Sciatic nerve (tissue), 2 donors: Measurements from ENCODE around the gene KRTAP4-16. TPM values are rescaled to one million over a fixed set of nuclear protein-coding genes. Genes with fewer than 3 reads are reported as not detected.
"Not testable (repeated sequence)": the region's sequence is repeated elsewhere in the genome, so short reads cannot be mapped to it uniquely, and the experiment has no call there.

ENCODE experiments used
- ATAC-seq: fragments of 200-7000 bp; cut with Tn5 transposase; one replicate; pipeline ENCODE4 v1.9.1; 2020; ENCODE audit warnings: mild to moderate bottlenecking, moderate library complexity
- DNase-seq: peaks from one replicate; pipeline ENCODE4 v3.0.0-alpha.2; 2020; ENCODE audit warnings: low spot score
- intact Hi-C: fragments of 100-400 bp; cut with DNase I; formaldehyde crosslinking; loops from one replicate; pipeline ENCODE4 v1.14.2; 2022
- total RNA-seq: library from RNA; stranded (reverse); fragmentation: NEBNext Ultra II Directional; extraction: Animal tissue kit (Norgen Biotek cat#: 25700); gene quantifications from one replicate; pipeline ENCODE4 v1.2.1, GENCODE V29; 2021
- donor health status: DM: no; HTN: no; CAD: no.
- donor health status: DM: no; HTN: no; CAD: no.

Gene KRTAP4-16
- total RNA-seq, 1 donor from 2014 or later: not detected

DNA sequence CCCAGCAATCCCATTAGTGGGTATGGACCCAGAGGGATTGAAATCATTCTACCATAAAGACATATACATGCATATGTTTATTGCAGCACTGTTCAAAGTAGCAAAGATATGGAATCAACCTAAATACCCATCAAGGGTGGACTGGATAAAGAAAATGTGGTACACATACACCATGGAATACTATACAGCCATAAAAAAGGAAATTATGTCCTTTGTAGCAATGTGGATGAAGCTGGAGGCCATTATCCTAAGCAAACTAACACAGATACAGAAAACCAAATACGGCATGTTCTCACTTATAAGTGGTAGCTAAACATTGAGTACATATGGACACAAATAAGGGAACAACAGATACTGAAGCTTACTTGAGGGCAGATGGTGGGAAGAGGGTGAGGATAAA lies 44.5 kb downstream of the KRTAP4-16 start:
- intact Hi-C loops: no loop called here
- no peak for ATAC-seq
- no peak for DNase-seq

DNA sequence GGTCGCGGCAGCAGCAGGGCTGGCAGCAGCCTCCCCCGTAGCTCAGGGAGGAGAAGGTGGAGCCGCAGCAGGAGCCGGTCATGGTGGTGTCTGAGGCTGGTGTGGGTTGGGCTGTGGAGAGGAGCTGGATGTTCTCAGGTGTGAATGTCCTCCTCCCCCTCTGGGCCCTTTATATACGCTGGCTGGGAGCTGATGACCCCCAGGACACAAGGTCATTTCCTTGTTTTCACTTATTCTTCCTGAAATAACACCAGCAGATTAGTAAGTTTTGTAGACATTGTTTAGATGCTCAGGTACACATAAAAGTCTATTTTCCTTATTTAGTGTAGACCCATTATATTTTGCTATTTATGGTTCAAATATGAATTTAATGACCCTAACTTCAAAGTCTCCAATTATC lies 46.9 kb downstream of the KRTAP4-16 start, which contains the start of gene KRTAP2-2:
Gene KRTAP2-2 (minus strand): TSS at position 101 of the 400 bp plus-strand sequence. CDS start 19 bp downstream, at position 82.
- intact Hi-C loops, DNase-seq, ATAC-seq: not testable (repeated sequence)

- intact Hi-C loops, DNase-seq, ATAC-seq: not testable (repeated sequence)
Measured at GRCh38 chr17:41054556-41054955, 47.5 kb downstream of the KRTAP4-16 start.

DNA sequence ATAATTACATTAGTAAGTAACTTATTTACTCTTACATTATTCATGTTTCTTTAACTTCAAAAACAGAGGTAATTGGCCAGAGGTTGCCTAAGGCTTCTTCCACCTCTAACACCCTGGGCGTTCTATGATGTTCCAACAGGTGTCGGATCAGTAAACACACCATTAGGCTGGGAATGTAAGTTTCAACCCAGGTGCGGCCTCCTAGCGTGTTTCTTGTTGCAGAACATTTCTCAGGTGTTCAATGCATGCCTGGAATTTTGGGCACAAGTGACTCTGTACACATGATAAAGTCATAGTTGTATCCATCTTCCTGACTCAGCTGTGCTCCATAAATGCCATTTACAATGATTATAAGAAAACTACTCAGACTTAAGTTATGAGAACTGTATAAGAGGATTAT lies 48.0 kb downstream of the KRTAP4-16 start:
- ATAC-seq: no peak

DNA sequence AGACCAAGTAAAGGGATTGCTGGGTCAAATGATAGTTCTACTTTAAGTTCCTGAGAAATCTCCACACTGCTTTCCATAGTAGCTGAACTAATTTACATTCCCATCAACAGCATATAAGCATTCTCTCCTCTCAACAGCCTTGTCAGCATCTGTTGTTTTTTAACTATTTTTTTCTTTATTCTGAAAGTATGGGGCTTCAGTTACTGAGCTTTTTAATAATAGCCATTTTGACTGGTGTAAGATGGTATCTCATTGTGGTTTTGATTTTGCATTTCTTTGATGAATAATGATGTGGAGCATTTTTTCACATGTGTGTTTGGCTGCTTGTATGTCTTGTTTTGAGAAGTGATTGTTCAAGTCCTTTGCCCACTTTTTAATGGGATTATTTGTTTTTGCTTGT lies 49.4 kb downstream of the KRTAP4-16 start:
- no peak for DNase-seq
- intact Hi-C loops: no loop called here
- no peak for ATAC-seq

More for the DNA sequence above, 48.0 kb downstream of the KRTAP4-16 start:
- intact Hi-C loops: no loop called here
- no peak for DNase-seq

Other genes starting within 250 kb of the KRTAP4-16 start
- not detected for gene KRT12, start 235.0 kb downstream of the KRTAP4-16 start, total RNA-seq
- gene KRT20, start 217.0 kb downstream of the KRTAP4-16 start, total RNA-seq: not detected
- gene KRT23, start 164.6 kb downstream of the KRTAP4-16 start, total RNA-seq: 0.53 TPM
- not detected for gene KRT39, start 135.3 kb downstream of the KRTAP4-16 start, total RNA-seq
- not detected for gene KRT40, start 117.9 kb downstream of the KRTAP4-16 start, total RNA-seq
- gene KRTAP3-3, start 108.0 kb downstream of the KRTAP4-16 start, total RNA-seq: not detected
- not detected for gene KRTAP3-2, start 102.3 kb downstream of the KRTAP4-16 start, total RNA-seq
- not detected for gene KRTAP3-1, start 93.1 kb downstream of the KRTAP4-16 start, total RNA-seq
- not detected for gene KRTAP1-5, start 75.0 kb downstream of the KRTAP4-16 start, total RNA-seq
- not detected for gene KRTAP1-4, start 72.0 kb downstream of the KRTAP4-16 start, total RNA-seq
- gene KRTAP1-3, start 67.3 kb downstream of the KRTAP4-16 start, total RNA-seq: not detected
- not detected for gene KRTAP1-1, start 60.8 kb downstream of the KRTAP4-16 start, total RNA-seq
- gene KRTAP2-1, start 54.9 kb downstream of the KRTAP4-16 start, total RNA-seq: not detected
- not detected for gene KRTAP2-2, start 47.0 kb downstream of the KRTAP4-16 start, total RNA-seq
- gene KRTAP2-3, start 42.1 kb downstream of the KRTAP4-16 start, total RNA-seq: not detected
- not detected for gene KRTAP2-4, start 36.3 kb downstream of the KRTAP4-16 start, total RNA-seq
- not detected for gene KRTAP4-7, start 18.1 kb downstream of the KRTAP4-16 start, total RNA-seq
- gene KRTAP4-8, start 4.1 kb downstream of the KRTAP4-16 start, total RNA-seq: not detected
- gene KRTAP4-9, start 3.2 kb upstream of the KRTAP4-16 start, total RNA-seq: not detected
- not detected for gene KRTAP4-11, start 16.2 kb upstream of the KRTAP4-16 start, total RNA-seq
- not detected for gene KRTAP4-12, start 22.0 kb upstream of the KRTAP4-16 start, total RNA-seq
- gene KRTAP4-6, start 38.3 kb upstream of the KRTAP4-16 start, total RNA-seq: not detected
- gene KRTAP4-5, start 47.6 kb upstream of the KRTAP4-16 start, total RNA-seq: not detected
- not detected for gene KRTAP4-4, start 58.5 kb upstream of the KRTAP4-16 start, total RNA-seq
- gene KRTAP4-3, start 66.0 kb upstream of the KRTAP4-16 start, total RNA-seq: not detected
- not detected for gene KRTAP4-2, start 76.0 kb upstream of the KRTAP4-16 start, total RNA-seq
- not detected for gene KRTAP4-1, start 82.7 kb upstream of the KRTAP4-16 start, total RNA-seq
- gene KRTAP9-1, start 87.7 kb upstream of the KRTAP4-16 start, total RNA-seq: not detected
- gene KRTAP9-2, start 124.4 kb upstream of the KRTAP4-16 start, total RNA-seq: not detected
- not detected for gene KRTAP9-3, start 130.2 kb upstream of the KRTAP4-16 start, total RNA-seq
- not detected for gene KRTAP9-8, start 135.8 kb upstream of the KRTAP4-16 start, total RNA-seq
- gene KRTAP9-4, start 147.5 kb upstream of the KRTAP4-16 start, total RNA-seq: not detected
- not detected for gene KRTAP9-9, start 153.2 kb upstream of the KRTAP4-16 start, total RNA-seq
- gene KRTAP9-6, start 163.2 kb upstream of the KRTAP4-16 start, total RNA-seq: not detected
- gene KRTAP9-7, start 173.5 kb upstream of the KRTAP4-16 start, total RNA-seq: not detected
- gene KRTAP29-1, start 200.6 kb upstream of the KRTAP4-16 start, total RNA-seq: not detected
- gene KRTAP16-1, start 207.1 kb upstream of the KRTAP4-16 start, total RNA-seq: not detected
- not detected for gene KRTAP17-1, start 213.5 kb upstream of the KRTAP4-16 start, total RNA-seq
- not detected for gene KRT33A, start 248.6 kb upstream of the KRTAP4-16 start, total RNA-seq